Measurements from ENCODE around the gene TARS1. TPM values are rescaled to one million over a fixed set of nuclear protein-coding genes. Genes with fewer than 3 reads are reported as not detected.

Gene TARS1
- total and polyA plus RNA-seq, 2 of the 13 experiments (the other 11 are each of a cell fraction or from before 2014, with no cell fraction given), result 77.0 to 184 TPM

DNA sequence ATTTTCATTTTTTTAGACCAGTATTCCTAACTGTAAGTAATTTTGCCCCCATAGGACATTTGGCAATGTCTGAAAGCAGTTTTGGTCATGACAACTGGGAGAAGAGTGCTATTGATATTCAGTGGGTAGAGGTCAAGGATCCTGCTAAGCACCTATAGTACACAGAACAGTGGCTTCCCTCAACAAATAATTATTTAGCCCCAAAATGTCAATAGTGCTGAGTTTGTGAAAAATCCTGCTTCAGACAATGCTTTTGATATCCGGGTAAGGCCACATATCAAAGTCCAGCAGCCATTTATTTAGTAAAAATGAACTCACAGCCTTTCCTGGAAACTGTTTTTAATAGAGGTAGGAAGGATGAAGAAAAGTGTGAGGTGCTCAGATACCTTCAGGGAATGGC is 8.1 kb upstream of the TARS1 start (continued):
- TF ChIP-seq RXRA (CRISPR knock-in tag; IDR thresholded peaks at IDR 0.05) (no peak), ZNF570 (CRISPR knock-in tag; IDR thresholded peaks at IDR 0.05; ENCODE audit: borderline replicate concordance) (no peak), ZNF232 (CRISPR knock-in tag; IDR thresholded peaks at IDR 0.05; ENCODE audit: borderline replicate concordance) (no peak), KMT2A (CRISPR knock-in tag; IDR thresholded peaks at IDR 0.05) (no peak), CBX1 (IDR thresholded peaks at IDR 0.05; ENCODE audit: low read depth) (no peak), KDM5B (CRISPR knock-in tag; IDR thresholded peaks at IDR 0.05; ENCODE audit: borderline replicate concordance) (no peak), ARID3A (IDR thresholded peaks at IDR 0.05; ENCODE audit: low read depth, low read length) (peak; percentile 89), MATR3 (CRISPR knock-in tag; IDR thresholded peaks at IDR 0.05) (no peak), MBD4 (IDR thresholded peaks at IDR 0.05; ENCODE audit: borderline replicate concordance, low read length) (no peak), WIZ (CRISPR knock-in tag; IDR thresholded peaks at IDR 0.05) (no peak), NR1H2 (CRISPR knock-in tag; IDR thresholded peaks at IDR 0.05; ENCODE audit: borderline replicate concordance, low read depth) (no peak), ZNF446 (CRISPR knock-in tag; IDR thresholded peaks at IDR 0.05) (no peak), GATAD2A (CRISPR knock-in tag; IDR thresholded peaks at IDR 0.05) (peak; percentile 37), ISL2 (CRISPR knock-in tag; IDR thresholded peaks at IDR 0.05) (peak; percentile 74), NFIC (IDR thresholded peaks at IDR 0.05; ENCODE audit: low read length) (no peak), MXI1 (IDR thresholded peaks at IDR 0.05; ENCODE audit: borderline replicate concordance, low read depth, low read length) (no peak), PHF5A (CRISPR knock-in tag; IDR thresholded peaks at IDR 0.05; ENCODE audit: low read depth, unreplicated experiment) (no peak), SOX6 (IDR thresholded peaks at IDR 0.05) (no peak), SOX6 (CRISPR knock-in tag; IDR thresholded peaks at IDR 0.05) (peak; percentile 90), HDAC2 (CRISPR knock-in tag; IDR thresholded peaks at IDR 0.05) (0 out of 2 replicates have a peak, but pooled peaks have one; percentile 23), ZSCAN5A (CRISPR knock-in tag; IDR thresholded peaks at IDR 0.05; ENCODE audit: borderline replicate concordance) (no peak), ZFP90 (CRISPR knock-in tag; IDR thresholded peaks at IDR 0.05; ENCODE audit: borderline replicate concordance) (no peak), RARA (CRISPR knock-in tag; IDR thresholded peaks at IDR 0.05) (peak; percentile 69), TOPORS (CRISPR knock-in tag; IDR thresholded peaks at IDR 0.05) (no peak), ZNF503 (CRISPR knock-in tag; IDR thresholded peaks at IDR 0.05) (0 out of 2 replicates have a peak, but pooled peaks have one; percentile 53), DPF2 (CRISPR knock-in tag; IDR thresholded peaks at IDR 0.05; ENCODE audit: borderline replicate concordance, low read depth) (peak; percentile 24; the same call in 1 of the 2 replicates), ZNF224 (CRISPR knock-in tag; IDR thresholded peaks at IDR 0.05) (no peak), ZMYM3 (CRISPR knock-in tag; IDR thresholded peaks at IDR 0.05) (no peak)
- TF ChIP-seq, protein P1, sequence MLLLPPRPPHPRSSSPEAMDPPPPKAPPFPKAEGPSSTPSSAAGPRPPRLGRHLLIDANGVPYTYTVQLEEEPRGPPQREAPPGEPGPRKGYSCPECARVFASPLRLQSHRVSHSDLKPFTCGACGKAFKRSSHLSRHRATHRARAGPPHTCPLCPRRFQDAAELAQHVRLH (CRISPR knock-in tag; IDR thresholded peaks at IDR 0.05; ENCODE audit: borderline replicate concordance, low read depth), result no peak
